Activated T-cell treated with anti-CD3 and anti-CD28 coated beads for 1 hour (primary cell): ENCODE data around the gene PLPPR3.

ENCODE experiments used
- DNase-seq: peaks from one replicate; pipeline ENCODE4 v3.0.0-alpha.2; 2020; ENCODE audit warnings: low read depth

Gene PLPPR3

DNA sequence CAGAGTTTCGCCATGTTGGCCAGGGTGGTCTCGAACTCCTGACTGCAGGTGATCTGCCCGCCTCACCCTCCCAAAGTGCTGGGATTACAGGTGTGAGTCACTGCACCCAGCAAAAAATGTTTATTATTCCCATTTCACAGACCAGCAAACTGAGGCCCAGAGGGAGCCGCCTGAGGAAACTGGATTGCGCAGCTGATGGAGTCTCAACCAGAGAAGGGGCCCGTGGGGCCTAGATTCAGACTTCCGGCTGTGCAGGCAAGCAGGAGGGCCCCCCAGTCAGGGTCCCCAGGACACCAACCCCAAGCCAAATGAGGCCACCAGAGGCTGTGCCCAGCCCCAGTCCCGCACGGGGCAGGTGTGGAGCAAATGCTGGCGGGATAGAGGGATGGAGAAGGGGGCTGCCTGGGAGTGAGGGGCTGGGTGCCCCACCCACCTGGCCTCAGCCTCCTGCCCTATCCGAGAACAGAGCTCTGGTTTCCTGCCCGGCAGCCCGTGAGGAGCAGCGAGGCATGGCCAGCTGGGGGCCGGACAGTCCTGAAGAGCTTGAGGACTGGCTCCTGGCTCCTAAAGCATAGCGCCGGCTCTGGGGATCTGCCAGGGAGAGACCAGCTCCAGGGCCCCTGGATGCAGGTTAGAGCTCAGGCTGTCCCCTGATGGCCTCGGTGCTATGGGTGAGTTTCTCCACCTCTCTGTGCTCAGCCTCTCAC lies 48.9 kb downstream of the PLPPR3 start:
- DNase-seq = no peak

DNA sequence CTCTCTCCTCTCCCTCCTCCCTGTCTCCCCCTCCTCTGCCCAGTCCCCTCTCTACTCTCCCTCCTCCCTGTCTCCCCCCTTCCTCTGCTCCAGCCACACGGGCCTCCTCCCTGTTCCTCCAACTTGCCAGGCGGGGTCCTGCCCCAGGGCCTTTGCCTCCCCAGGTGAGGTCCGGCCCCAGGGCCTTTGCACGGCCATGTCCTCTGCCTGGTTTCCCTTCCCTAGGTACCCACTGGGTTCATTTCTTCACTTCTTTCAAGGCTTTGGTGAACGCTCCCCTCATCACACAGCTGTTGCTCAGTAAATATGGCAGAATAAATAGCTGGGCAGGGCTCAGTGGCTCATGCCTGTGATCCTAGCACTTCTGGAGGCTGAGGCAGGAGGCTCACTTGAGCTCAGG lies 49.7 kb downstream of the PLPPR3 start:
- DNase-seq = no peak

DNA sequence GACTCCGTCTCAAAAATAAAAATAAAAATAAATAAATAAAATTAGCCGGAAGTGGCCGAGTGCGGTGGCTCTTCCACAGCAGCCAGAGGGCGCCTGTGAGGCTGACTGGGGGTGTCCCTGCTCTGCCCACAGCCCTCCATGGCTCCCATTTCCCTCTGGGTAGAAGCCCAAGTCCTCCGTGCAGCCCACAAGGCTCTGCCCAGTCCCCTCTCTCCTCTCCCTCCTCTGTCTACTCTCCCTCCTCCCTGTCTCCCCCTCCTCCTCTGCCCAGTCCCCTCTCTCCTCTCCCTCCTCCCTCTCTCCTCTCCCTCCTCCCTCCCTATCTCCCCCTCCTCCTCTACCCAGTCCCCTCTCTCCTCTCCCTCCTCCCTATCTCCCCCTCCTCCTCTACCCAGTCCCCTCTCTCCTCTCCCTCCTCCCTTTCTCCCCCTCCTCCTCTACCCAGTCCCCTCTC lies 50.4 kb downstream of the PLPPR3 start:
- no peak for DNase-seq

DNA sequence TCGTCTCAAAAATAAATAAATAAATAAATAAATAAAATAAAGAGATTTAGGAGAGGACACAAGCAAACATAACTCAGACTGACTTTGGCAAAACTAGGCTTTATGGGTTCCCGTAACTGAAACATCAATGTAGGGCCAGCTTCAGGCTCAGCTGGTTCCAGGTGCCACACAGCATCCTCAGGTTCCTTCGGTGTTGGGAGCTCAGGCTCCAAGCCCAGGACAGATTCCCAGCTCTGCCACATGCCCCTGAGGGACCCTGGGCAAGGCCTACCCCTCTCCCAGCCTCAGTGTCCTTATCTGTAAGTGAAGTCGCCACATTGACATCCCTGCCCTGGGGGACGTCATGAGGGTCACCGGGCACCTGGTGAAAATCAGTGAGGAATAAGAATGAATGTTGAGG lies 52.1 kb downstream of the PLPPR3 start:
- no peak for DNase-seq

DNA sequence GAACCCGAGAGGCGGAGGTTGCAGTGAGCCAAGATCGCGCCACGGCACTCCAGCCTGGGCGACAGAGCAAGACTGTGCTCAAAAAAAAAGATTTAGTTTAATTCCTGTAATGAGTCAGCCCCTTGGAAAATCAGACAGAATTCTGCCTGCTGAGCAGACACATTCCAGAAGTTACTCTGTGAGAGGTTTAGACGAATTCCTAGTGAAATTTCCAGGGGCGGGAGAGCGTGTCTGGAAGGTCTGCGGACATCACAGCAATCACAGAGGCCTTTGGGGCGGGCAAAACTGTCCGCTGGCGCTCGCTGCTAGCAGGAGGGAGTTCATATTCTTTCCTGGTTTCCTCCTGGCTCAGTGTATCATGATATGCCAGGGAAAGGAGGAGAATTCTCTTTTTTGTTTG lies 53.3 kb downstream of the PLPPR3 start:
- no peak for DNase-seq

DNA sequence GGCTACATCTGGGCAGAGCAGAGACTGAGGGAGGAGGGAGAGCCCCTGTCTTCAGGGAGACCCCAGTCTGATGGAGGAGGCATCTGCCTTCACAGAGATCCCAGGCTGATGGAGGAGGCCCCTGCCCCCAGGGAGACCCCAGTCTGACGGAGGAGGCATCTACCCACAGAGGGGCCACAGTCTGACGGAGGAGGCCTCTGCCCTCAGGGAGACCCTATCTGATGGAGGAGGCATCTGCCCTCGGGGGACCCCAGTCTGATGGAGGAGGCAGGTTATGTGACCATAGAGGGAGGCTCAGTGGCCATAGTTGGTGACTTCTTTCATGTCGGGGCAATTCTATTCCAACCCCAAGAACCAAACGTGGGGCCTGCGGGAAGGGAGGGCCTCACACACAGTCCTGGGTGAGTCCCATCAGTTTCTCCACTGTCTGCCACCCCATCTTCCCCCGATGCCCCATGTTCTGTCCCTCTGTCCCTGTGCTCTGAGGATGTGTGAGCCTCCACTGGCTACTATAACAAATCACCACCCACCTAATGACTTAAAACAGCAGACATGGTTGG lies 56.5 kb downstream of the PLPPR3 start:
- DNase-seq = no peak

DNA sequence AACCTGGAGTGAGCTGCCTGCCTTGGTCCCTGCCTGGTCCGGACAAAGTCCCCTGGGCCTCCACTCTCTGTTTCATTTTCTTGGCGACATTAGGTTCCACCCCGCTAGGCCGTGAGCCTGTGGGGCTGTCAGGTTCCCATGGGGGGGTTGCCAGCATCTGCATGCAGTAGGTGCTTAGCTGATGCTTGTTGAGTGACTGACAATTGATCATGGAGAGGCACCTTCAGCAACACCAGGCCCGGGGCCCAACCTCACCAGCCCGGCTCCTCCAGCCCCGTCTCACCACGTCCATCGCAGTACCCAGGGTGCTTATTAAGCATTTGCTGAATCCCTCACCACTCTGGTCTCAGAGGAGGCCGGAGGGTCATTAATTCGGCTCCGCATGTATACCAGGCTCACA lies 57.5 kb downstream of the PLPPR3 start:
- no peak for DNase-seq

DNA sequence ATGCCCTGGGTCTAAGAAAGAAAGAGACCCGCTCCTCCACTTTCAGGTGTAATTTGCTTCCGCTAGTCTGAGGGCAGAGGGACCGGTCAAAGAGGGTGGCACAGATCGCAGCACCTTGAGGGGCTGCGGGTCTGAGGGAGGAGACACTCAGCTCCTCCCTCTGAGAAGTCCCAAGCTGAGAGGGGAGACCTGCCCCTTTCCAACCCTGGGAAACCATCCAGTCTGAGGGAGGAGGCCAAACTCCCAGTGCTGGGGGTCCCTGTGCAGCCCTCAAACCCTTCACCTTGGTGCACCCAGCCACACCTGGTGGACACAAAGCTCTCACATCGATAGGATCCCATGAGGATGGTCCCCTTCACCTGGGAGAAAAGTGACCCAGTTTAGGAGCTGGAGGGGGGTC lies 57.9 kb downstream of the PLPPR3 start:
- no peak for DNase-seq

DNA sequence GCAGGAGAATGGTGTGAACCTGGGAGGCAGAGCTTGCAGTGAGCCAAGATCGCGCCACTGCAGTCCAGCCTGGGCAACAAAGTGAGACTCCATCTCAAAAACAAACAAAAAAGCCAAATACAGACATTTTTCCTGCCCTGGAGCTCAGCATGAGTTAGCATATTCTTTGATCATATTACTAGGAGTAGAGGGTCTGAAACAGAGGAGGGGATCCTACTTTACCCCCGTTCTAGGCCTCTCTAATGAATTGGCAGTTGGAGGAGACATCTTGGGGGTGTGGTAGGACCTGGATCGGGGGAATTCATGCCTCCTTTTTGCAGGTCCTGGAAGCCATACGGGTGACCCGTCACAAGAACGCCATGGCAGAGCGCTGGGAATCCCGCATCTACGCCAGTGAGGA lies 58.6 kb downstream of the PLPPR3 start:
- DNase-seq = no peak
